Measurements from ENCODE around the gene PDHX.

The PDHX gene

DNA sequence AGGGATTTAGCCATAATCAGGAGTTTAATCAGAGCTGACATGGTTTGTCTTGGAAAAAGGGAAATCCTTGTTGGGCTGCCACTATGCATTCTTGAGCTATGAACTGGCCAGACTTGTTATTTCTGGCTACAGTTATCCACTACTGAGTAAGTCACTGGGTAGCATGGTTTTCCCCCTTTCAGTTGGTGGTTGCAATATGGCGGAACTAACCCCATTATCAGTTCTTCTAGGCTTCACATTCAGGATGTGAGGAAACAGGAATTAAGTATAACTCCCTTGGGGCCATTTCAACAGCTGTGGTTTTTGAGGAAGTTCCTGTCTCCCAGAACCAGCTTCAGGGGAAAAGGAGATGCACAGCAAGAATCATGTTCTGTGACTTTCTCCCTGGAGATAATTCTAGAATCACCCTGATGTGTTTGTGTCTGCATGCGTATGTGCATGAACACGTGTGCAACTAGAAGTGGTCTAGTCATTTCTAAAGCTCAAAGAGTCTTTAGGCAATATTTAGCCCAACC is 119.5 kb downstream of the PDHX start:
- Histone ChIP-seq H3K79me2 (ENCODE audit: control insufficient read depth, insufficient read depth, low read length, unreplicated experiment) (no peaks in the 10 kb centered on the region), H3K4me1 (ENCODE audit: control insufficient read depth, insufficient read depth, low read length, unreplicated experiment) (peaks cover 64% of the 10 kb centered on the region), H3K27ac (ENCODE audit: low read depth, low read length) (peak overlapping the region; percentile 89), H3K27me3 (ENCODE audit: insufficient read depth, low read length) (no peaks in the 10 kb centered on the region), H3K4me3 (ENCODE audit: low read depth, low read length) (no peak overlapping the region), H2AFZ (ENCODE audit: low read length, unreplicated experiment) (no peak overlapping the region), H3K36me3 (ENCODE audit: insufficient read depth, low read length) (no peaks in the 10 kb centered on the region)

DNA sequence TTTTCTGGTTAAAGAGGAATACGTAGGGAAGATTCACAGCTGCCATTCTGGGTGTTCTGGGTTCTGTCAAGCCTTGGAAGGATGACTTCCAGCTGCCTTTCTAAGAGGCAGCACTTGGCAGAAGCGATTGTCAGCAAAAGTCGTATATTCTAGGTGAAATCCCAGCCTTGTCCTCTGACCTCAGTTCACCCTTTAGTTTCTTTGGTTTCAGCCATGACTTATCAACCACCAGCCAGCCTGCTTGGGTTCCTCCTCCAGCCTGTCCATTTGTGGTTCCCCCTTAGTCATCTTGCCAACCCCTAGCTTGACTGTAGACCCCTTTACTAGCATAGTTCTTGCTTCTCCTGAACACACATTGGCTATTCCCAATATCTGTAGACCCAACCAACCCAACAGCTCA is 120.2 kb downstream of the PDHX start:
- H3K79me2 ChIP-seq (ENCODE audit: control insufficient read depth, insufficient read depth, low read length, unreplicated experiment): no peaks in the 10 kb centered on the region
- H3K27ac ChIP-seq (ENCODE audit: low read depth, low read length): peak overlapping the region; percentile 89
- H3K36me3 ChIP-seq (ENCODE audit: insufficient read depth, low read length): no peaks in the 10 kb centered on the region
- H2AFZ ChIP-seq (ENCODE audit: low read length, unreplicated experiment): no peak overlapping the region
- H3K27me3 ChIP-seq (ENCODE audit: insufficient read depth, low read length): no peaks in the 10 kb centered on the region
- H3K4me3 ChIP-seq (ENCODE audit: low read depth, low read length): no peak overlapping the region
- H3K4me1 ChIP-seq (ENCODE audit: control insufficient read depth, insufficient read depth, low read length, unreplicated experiment): peaks cover 58% of the 10 kb centered on the region

DNA sequence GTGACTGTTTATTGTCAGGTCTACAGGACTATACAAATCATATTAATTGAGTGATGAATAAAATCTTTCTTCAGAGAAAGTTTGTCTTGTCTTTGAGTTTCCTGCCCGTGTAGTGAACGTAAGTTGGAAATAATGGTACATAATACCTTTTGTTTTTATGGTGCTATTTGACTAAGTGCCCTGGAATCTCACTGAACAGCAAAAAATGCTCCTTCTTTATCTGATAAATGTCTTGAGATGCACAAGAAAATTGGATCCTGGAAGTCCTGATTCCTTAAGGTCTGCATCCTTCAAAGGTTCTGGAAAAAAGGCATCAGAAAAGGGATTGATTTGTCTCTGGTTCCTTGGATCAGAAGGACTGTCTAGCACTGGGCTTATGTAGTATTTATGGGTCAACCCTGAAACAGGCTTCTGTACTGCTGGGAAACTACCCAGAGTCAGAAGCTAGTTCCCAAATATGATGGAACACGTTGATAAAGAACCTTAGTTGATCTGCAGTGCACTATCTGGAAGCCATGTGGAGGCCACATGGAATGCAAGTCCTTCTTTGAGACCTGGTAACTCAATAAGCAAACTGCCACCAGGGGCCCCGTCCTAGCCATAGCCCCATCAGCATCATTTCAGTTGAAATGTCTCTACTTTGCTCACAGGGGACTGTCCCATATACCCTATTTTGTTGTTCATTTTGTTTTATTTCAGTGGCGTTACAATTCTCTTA is 122.0 kb downstream of the PDHX start:
- Histone ChIP-seq H3K36me3 (ENCODE audit: insufficient read depth, low read length) (no peaks in the 10 kb centered on the region), H3K79me2 (ENCODE audit: control insufficient read depth, insufficient read depth, low read length, unreplicated experiment) (no peaks in the 10 kb centered on the region), H3K4me3 (ENCODE audit: low read depth, low read length) (no peak overlapping the region), H3K27me3 (ENCODE audit: insufficient read depth, low read length) (no peaks in the 10 kb centered on the region), H3K4me1 (ENCODE audit: control insufficient read depth, insufficient read depth, low read length, unreplicated experiment) (peaks cover 52% of the 10 kb centered on the region), H2AFZ (ENCODE audit: low read length, unreplicated experiment) (no peak overlapping the region), H3K27ac (ENCODE audit: low read depth, low read length) (peak overlapping the region; percentile 79; the same call in 1 of the 2 replicates)

DNA sequence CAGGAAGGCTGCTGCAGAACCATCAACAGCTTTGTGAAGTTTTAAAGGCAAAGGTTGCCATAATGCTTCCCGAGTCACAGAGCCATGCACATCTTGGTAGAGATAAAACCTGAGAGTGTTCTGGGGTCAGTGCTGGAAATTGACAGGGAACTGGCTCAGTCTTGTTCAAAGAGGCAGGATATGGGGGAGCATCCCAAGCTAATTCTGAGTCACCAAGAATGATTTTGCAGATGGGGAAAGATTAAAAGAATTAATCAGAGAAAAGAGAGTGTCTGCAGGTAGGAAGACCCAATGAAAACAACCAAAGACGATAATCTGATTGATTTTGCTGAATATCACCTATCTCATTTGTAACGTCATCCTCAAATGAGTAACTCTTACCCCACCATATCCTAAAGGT is 122.7 kb downstream of the PDHX start:
- H3K79me2 ChIP-seq (ENCODE audit: control insufficient read depth, insufficient read depth, low read length, unreplicated experiment): no peaks in the 10 kb centered on the region
- H2AFZ ChIP-seq (ENCODE audit: low read length, unreplicated experiment): no peak overlapping the region
- H3K27me3 ChIP-seq (ENCODE audit: insufficient read depth, low read length): no peaks in the 10 kb centered on the region
- peak overlapping the region; percentile 79 for H3K27ac ChIP-seq (ENCODE audit: low read depth, low read length)
- H3K36me3 ChIP-seq (ENCODE audit: insufficient read depth, low read length): no peaks in the 10 kb centered on the region
- H3K4me1 ChIP-seq (ENCODE audit: control insufficient read depth, insufficient read depth, low read length, unreplicated experiment): peaks cover 52% of the 10 kb centered on the region
- H3K4me3 ChIP-seq (ENCODE audit: low read depth, low read length): no peak overlapping the region

DNA sequence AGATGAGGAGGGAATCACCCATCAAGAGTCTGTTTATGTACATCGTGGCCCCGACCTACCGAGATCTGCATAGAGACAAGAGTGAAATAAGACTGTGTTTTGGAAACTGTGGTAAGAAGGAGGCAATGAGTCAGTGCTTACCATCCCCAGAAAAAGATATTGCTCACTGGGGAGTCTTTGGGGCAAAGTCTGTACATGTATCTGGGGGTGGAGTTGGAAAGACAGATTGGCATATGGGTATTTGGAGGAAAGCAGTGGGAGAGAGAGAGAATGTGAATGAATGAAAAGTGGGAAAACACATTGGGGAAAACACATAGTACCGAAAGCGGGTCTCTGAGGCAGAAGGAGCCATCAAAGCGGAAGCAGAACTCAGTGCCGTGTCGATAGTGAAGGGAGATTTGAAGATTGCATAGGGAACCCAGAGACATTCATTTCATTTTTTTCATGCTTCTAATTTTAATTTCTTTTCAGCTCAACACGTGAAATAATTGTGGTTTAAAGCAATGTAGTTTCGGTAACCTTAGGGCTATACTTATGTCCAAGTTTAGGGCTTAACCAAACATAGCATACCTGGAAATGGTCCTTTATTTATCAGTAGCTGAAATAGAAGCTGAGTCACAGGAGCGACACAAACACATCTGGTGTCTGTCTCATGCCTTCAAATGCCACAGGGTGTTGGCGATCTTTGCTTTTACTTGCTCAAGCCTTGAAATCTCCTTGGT is 124.0 kb downstream of the PDHX start:
- no peaks in the 10 kb centered on the region for H3K36me3 ChIP-seq (ENCODE audit: insufficient read depth, low read length)
- H3K4me3 ChIP-seq (ENCODE audit: low read depth, low read length): no peak overlapping the region
- H3K27ac ChIP-seq (ENCODE audit: low read depth, low read length): peak overlapping the region; percentile 79
- H3K27me3 ChIP-seq (ENCODE audit: insufficient read depth, low read length): no peaks in the 10 kb centered on the region
- no peaks in the 10 kb centered on the region for H3K79me2 ChIP-seq (ENCODE audit: control insufficient read depth, insufficient read depth, low read length, unreplicated experiment)
- peaks cover 47% of the 10 kb centered on the region for H3K4me1 ChIP-seq (ENCODE audit: control insufficient read depth, insufficient read depth, low read length, unreplicated experiment)
- no peak overlapping the region for H2AFZ ChIP-seq (ENCODE audit: low read length, unreplicated experiment)

DNA sequence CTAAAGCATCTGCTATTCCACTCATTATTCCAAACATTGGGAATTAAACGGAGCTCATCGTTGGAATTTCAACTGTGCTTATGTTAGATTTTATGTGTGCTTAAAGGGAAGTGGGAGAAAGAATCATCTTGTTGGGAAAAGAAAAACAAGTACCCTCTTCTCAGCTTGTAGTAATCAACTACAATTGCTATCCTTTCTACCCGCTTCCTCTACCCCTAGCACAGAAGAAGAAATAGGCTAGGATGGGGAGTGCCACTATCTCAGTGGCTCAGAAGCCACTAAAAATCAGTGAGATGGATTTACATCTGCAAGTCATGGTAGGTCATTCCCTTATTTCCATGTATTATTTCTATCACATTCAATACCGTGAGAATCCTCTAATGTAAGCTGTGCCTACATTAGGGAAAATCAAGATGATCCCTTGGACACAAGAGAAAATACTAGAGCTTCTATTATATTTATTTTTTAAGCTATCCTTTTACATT is 124.7 kb downstream of the PDHX start:
- Histone ChIP-seq H3K27ac (ENCODE audit: low read depth, low read length) (peak overlapping the region; percentile 79; the same call in 1 of the 2 replicates), H3K79me2 (ENCODE audit: control insufficient read depth, insufficient read depth, low read length, unreplicated experiment) (no peaks in the 10 kb centered on the region), H2AFZ (ENCODE audit: low read length, unreplicated experiment) (no peak overlapping the region), H3K36me3 (ENCODE audit: insufficient read depth, low read length) (no peaks in the 10 kb centered on the region), H3K4me3 (ENCODE audit: low read depth, low read length) (no peak overlapping the region), H3K4me1 (ENCODE audit: control insufficient read depth, insufficient read depth, low read length, unreplicated experiment) (peaks cover 41% of the 10 kb centered on the region), H3K27me3 (ENCODE audit: insufficient read depth, low read length) (no peaks in the 10 kb centered on the region)

DNA sequence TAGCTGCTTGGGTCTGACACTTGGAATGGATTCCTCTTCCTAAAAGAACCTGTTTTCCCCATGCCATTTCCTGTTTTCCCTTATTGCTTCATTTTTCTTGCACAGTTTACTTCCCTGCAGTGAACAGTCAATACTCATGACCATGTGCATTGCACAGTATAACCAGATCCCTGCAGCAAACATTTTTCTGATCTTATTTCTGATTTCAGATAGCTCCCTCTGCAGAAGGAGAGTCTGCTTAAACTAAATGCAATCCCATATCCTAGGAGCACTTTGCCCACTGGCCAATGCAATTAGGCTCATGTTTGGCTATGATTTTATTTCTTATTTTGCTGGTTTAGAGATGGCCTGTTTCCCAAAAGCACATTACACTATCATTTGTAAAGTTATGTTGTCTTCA is 125.8 kb downstream of the PDHX start:
- no peaks in the 10 kb centered on the region for H3K27me3 ChIP-seq (ENCODE audit: insufficient read depth, low read length)
- H3K4me3 ChIP-seq (ENCODE audit: low read depth, low read length): no peak overlapping the region
- peaks cover 30% of the 10 kb centered on the region for H3K4me1 ChIP-seq (ENCODE audit: control insufficient read depth, insufficient read depth, low read length, unreplicated experiment)
- H3K79me2 ChIP-seq (ENCODE audit: control insufficient read depth, insufficient read depth, low read length, unreplicated experiment): no peaks in the 10 kb centered on the region
- no peak overlapping the region for H3K27ac ChIP-seq (ENCODE audit: low read depth, low read length)
- H3K36me3 ChIP-seq (ENCODE audit: insufficient read depth, low read length): no peaks in the 10 kb centered on the region
- H2AFZ ChIP-seq (ENCODE audit: low read length, unreplicated experiment): no peak overlapping the region

DNA sequence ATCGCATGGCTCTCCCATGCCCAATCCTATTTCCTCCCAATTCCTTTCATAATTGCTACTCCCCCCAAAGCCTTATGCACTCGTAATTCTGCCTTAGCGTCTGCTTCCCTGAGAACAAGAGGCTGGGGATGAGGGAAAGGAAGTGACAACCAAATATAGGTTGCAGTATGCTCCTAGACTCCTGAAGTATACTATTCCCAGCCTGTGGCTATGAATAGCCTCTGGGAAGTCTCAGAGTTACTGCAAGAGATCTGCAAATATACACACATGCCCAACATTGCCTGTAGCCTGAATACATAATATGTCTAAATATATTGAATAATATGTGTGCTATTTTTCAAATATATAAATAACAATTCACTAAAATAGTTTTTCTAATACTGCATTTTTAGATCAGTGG is 126.5 kb downstream of the PDHX start:
- Histone ChIP-seq H3K4me3 (ENCODE audit: low read depth, low read length) (no peak overlapping the region), H3K79me2 (ENCODE audit: control insufficient read depth, insufficient read depth, low read length, unreplicated experiment) (no peaks in the 10 kb centered on the region), H3K36me3 (ENCODE audit: insufficient read depth, low read length) (no peaks in the 10 kb centered on the region), H3K4me1 (ENCODE audit: control insufficient read depth, insufficient read depth, low read length, unreplicated experiment) (peaks cover 27% of the 10 kb centered on the region), H3K27ac (ENCODE audit: low read depth, low read length) (no peak overlapping the region), H3K27me3 (ENCODE audit: insufficient read depth, low read length) (no peaks in the 10 kb centered on the region), H2AFZ (ENCODE audit: low read length, unreplicated experiment) (no peak overlapping the region)

DNA sequence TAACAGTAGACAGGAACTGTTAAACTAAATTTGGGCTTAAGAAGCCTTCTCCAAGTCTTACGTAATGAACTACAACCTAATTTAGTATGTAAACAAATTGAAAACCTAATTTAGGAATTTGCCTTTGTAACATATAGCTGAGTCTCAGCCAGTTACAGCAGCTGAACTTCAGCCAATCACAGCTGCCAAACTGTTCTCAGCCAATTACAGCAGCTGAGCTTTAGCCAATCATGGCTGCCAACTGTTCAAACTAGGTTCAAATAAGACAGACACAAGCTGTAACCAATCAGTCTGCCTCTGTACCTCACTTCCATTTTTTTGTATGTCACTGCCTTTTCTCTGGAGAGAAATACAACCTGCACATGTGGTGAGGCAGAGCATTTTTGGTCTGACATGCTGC is 127.5 kb downstream of the PDHX start:
- Histone ChIP-seq H3K79me2 (ENCODE audit: control insufficient read depth, insufficient read depth, low read length, unreplicated experiment) (no peaks in the 10 kb centered on the region), H3K27me3 (ENCODE audit: insufficient read depth, low read length) (no peaks in the 10 kb centered on the region), H3K4me1 (ENCODE audit: control insufficient read depth, insufficient read depth, low read length, unreplicated experiment) (peaks cover 18% of the 10 kb centered on the region), H3K4me3 (ENCODE audit: low read depth, low read length) (no peak overlapping the region), H3K36me3 (ENCODE audit: insufficient read depth, low read length) (no peaks in the 10 kb centered on the region), H3K27ac (ENCODE audit: low read depth, low read length) (no peak overlapping the region), H2AFZ (ENCODE audit: low read length, unreplicated experiment) (no peak overlapping the region)

DNA sequence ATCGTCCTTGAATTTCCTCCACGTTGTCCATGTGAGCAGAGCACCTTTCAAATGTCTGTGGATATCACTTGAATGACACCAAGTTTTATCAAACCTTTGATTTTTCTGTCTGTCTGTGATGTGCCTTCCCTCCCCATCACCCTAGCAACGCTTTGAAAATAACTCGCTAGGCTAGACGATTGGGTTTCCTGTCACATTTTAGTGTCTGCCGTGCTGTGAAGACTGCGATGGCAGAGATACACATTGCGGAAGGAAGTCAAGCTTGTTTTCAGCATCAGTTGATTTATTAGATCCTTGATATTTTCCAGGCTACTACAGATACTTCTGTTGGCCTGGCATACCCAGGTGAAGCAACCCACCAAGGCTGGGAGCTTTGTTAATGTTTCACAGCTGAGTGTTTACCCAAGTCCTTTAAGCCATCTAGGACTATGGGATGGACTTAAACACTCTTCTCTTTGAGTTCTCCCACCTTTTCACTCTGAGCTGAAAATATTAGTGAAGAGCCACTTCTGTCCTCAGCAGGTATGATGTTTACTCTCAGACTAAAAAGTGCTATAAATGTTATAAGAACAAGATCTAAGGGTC is 128.9 kb downstream of the PDHX start:
- Histone ChIP-seq H3K79me2 (ENCODE audit: control insufficient read depth, insufficient read depth, low read length, unreplicated experiment) (no peaks in the 10 kb centered on the region), H3K27me3 (ENCODE audit: insufficient read depth, low read length) (no peaks in the 10 kb centered on the region), H3K27ac (ENCODE audit: low read depth, low read length) (no peak overlapping the region), H3K4me3 (ENCODE audit: low read depth, low read length) (no peak overlapping the region), H3K36me3 (ENCODE audit: insufficient read depth, low read length) (no peaks in the 10 kb centered on the region), H2AFZ (ENCODE audit: low read length, unreplicated experiment) (no peak overlapping the region), H3K4me1 (ENCODE audit: control insufficient read depth, insufficient read depth, low read length, unreplicated experiment) (peaks cover 7% of the 10 kb centered on the region)

Data from ACC112 (cell line).